Activated gamma-delta T cell (primary cell): ENCODE data around the gene PLD5.
"Not testable (repeated sequence)": the region's sequence is repeated elsewhere in the genome, so short reads cannot be mapped to it uniquely, and the experiment has no call there.

Source experiments
- DNase-seq: peaks from one replicate; lab custom pipeline; 2025; lab: John Stamatoyannopoulos, UW

Gene PLD5

DNA sequence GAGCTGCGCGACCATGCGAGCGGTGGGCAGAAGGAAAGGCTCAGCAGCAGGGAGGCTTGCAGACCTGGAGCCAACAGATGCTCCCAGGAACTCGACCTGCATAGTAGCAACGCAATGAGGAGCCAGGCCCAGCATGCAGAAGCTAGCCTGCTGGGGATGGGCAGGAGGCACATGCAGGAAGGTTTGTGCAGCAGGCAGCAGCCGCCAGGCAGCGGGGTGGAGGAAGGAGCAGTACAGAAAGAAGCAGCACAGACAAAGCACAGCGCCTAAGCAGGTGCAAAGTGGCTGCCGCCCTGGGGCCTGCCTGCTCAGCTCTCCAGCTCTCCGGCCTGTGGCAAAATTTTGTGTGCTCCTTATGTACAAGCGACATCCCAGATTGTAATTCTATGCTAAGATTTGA is 312.1 kb downstream of the PLD5 start:
- DNase-seq, result no peak

DNA sequence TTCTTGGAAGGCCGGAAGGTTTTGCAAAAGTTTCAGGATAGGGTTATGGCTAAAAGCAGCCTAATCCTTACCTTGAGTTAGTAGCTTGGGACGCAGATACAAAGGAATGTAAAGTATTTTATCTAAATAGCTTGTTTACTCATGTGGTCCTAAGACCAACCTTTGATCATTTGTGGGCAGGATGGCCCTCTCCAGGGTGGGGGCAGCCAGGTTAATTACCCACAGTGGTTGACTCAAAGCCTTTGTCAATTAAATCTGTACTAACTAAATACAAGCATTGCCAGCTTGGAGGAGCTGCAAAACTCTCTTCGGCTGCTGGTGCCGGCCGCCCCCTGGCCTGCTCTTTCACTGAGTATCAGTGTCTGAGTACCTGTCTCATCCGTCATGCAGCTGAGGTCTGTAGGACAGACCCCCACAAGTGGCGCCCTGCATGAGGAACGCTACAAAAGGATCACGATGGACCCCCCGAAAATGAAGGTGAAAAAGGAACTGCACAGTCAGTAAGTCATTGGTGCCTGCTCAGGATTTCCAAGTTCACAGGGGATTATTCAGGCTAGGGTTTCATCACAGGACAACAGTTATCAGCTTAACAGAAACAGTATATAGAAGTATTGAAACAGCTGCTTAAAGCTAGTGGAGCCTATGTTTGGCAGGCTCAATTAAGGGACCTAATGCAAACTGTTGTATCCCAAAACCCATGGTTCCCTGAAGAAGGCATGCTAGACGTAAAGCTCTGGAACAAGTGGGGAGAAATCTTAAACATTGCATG is 313.1 kb downstream of the PLD5 start:
- DNase-seq, result no peak

DNA sequence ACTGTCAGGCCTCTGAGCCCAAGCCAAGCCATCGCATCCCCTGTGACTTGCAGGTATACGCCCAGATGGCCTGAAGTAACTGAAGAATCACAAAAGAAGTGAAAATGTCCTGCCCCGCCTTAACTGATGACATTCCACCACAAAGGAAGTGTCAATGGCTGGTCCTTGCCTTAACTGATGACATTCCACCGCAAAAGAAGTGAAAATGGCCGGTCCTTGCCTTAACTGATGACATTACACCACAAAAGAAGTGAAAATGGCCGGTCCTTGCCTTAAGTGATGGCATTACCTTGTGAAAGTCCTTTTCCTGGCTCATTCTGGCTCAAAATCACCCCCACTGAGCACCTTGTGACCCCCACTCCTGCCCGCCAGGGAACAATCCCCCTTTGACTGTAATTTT is 314.2 kb downstream of the PLD5 start:
- DNase-seq, result not testable (repeated sequence)

DNA sequence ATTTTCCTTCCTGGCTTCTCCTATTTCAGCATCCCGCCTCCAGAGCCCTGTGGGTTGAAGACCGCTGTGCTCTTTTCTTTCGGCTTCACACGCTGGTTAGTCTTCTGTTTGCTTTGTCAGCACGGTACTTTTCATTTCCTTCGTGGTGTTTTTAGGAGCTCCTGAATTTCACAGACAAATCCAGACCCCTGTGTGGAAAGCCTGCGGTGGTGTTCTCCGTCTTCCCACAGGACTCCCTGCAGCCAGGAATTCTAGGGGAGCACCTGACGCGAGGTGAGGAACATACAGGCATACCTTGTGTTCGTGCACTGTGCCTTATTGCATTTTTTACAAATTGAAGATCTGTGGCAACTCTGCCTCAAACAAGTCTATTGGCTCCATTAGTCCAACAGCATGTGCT is 315.4 kb downstream of the PLD5 start:
- DNase-seq, result no peak

DNA sequence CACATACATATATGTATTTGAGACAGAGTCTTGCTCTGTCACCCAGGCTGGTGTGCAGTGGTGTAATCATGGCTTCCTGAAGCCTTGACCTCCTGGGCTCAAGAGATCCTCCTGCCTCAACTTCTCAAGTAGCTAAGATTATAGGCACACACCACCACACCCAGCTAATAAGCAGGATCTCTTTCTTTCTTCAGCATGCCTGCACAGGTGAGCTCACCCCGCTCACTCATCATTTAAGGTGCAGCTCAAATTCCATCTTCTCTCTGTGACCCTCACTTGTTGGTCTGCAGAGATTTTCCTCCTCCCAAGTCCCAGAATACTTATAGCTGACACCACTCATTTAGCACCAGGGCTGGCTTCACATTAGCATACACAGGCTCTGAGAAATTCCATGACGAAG is 316.5 kb downstream of the PLD5 start:
- no peak for DNase-seq

DNA sequence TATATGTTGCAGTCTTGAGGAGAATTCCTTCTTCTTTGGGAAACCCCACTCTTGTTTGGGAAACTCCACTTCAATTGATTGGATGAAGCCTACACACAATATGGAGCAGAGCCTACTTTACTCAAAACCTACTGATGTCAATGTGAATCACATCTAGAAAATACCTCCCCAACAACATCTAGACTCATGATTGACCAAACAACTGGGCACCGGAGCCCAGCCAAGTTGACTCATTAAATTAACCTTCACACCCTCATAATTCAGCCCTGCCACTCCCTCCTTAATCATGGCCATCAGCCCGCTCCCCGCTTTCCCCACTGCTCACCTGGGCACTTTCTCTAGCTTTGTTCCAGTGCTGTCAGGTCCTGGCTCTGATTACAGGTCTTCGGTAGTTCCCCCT is 317.5 kb downstream of the PLD5 start:
- no peak for DNase-seq

DNA sequence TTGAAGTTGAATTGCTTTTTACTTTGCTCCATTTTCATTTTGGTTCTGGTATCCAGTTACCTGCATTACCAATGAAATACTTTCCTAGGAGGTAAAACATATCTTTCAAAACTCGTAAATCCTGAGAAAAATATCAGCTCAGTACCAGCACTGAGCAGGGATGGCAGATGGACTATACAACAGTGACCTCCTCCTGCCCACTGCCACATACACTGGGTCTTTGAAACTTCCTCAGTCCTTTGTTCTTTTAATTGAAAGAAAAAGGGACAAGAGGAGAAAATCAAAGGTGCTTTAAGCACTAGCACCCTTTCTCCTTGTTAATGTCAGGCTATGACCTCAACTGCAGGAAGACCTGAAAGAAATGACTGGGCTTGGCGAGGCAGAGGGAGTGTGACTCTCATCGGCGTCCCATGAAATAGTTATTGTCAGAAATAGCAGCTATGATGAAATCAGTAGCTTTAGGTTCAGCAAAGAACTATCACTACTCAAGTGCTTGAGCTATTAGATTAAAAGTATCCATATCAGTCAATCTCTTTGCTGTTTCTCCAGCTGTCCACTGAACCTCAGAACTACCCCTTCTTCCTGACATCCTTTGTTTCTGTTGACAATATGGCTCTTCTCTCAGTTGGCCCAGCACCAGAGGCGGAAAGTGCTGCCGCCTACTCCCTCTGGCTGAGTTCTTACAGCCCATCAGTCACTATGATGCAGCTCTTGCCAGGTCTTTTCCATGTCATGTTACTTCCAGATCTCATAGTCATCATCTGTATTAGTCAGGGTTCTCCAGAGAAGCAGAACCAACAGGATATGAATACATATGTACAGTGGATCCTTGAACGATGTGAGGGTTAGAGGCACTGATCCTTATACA is 318.6 kb downstream of the PLD5 start:
- no peak for DNase-seq

DNA sequence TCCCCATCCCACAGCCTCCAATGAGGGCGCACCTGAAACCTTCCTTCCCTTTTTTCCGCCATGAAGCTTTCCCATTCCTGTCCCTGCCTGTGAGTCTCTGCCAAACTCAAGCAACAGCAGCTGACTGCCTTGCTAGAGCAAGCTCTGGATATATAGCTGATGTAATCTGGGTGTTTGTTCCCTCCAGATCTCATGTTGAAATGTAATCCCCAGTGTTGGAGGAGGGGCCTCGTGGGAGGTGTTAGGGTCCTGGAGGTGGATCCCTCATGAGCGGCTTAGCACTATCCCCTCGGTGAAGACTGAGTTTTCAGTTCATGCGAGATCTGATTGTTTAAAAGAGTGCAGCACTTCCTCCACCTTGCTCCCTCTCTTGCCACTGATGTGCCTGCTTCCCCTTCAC is 321.2 kb downstream of the PLD5 start:
- no peak for DNase-seq

DNA sequence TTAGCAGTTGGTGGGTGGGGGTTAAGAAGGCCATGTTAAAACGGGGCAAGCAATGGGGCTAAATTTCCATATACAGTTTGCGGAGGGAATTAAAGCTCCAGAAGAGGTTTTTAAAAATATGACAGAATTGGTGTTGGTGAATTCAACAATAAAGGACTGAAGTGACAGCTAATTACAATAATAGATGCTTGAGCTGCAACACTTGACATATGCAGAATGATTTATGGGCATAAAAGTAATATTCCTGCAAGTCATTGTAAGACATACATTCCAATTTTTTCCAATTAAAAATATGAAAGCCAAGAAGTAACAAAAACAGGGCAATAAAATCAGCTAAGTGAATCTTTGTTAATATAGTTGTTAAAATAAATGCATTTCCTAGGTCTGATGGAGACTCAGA is 323.4 kb downstream of the PLD5 start:
- DNase-seq, result no peak

DNA sequence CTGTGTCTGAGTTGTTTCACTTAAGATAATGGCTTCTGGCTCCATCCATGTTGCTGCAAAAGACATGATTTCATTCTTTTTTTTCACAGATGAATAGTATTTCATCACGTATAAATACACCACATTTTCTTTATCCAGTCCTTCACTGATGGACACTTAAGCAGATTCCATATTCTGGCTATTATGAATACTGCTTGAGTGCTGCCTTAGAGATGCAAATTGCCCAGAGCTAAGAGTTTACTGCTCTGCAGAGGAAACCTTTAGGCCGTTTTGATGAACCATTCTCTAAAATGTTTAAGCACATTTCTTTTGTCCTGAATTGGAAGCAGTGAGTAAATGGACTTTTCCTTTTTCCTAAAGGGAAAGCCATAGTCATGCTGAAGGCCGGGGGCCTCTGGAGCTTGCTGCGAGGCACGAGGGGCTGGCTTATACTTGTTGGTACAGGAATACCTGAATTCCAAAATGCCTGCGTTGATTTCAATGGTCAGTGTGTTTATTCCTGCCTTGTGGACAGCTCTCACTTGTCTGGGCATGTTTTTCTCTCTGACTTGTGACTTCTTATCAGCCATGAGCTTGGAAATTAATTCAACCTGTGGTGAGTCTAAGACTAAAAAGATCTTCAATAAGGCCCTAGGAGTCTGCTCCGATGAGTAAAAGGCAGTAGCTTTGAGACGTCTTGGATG is 324.6 kb downstream of the PLD5 start:
- no peak for DNase-seq

DNA sequence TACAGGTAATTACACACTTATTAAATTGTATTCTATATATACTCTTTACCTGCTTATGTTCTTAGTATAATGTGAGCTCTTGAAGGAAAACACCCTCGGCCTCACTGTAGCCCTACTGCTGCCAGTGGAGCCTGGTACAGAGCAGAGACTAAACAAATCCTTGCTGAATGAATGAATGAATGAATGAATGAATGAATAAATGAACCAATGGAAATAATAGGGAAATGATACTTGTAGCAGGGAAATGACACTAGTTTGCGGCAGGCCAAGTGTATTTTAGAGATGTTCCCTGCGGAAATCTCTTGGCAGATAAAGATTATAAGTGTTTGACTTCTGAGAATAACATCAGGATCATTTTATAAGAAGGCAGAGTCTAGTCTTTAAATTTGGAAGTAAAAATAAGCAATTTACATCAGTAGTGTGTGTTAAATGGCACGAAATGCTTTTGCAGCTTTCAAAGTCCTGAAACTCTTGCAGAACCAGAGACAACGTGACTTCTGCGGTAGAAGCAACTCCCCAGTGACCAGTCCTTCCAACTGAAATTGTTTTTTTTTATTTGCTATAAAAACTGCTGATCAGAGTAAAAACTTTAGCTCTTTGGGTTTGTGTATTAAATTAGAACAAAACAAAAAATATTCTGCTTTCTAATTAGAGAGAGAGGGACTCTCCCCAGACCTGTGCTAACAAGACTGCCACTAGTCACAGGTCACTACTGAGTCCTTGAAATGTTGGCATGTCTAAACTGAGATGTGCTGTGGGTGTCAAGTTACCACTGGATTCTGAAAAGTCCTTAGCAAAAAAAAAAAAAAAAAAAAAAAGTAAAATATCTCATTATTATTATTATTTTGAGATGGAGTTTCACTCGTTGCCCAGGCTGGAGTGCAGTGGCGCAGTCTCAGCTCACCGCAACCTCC is 326.3 kb downstream of the PLD5 start:
- DNase-seq, result no peak

DNA sequence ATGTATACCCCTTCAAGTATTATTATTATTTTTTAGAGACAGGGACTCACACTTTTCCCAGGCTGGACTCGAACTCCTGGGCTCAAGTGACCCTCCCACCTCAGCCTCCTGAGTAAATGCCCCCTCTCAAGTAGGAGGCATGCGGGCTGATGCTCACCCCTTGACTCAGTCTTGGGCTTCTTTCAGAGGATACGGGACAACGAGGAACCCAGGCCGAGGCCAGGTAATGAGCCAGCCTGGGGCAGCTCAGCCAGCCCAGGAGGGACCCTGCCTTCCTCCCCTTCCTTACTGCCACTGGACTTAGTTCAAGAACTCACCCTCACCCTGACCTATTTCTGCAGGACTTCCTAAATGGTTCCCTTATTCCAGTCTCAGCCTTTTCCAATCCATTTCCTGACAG is 327.6 kb downstream of the PLD5 start:
- no peak for DNase-seq

DNA sequence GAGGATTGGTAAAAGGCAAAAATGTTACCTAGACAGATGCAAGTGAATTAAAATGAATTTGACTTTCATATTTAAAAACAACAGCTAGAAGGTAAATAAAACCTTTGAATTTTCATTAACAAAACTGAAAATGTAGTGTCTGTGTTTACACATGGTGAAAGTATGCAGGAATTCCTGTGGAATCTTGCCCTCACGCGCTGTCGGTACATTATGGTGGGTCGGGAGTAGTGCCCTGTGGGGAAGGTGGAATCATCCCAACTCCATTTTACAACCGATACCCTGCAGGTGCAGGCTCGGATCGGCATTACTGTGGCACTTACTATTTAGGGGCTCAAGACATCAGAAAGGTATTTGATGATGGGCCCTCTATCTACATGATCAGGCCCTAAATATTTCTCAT is 328.4 kb downstream of the PLD5 start:
- DNase-seq, result no peak

DNA sequence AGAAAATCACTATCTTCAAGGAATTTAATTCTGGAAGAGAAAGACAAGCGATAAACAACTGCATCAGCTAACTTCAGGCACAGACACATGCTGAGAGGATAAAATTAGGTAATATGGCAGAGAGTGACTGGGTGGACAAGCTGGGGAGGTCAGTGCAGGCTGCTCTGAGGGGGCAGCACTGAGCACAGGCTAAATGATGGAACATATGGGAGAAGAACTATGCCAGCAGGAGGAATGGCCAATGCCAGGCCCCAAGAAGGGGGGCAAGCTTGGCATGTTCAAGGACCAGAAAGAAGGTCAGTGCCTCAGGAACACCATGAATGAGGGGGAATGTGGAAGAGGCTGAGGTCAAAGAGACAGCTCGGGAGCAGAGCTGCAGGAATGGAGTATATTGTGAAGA is 334.9 kb downstream of the PLD5 start:
- DNase-seq, result no peak

DNA sequence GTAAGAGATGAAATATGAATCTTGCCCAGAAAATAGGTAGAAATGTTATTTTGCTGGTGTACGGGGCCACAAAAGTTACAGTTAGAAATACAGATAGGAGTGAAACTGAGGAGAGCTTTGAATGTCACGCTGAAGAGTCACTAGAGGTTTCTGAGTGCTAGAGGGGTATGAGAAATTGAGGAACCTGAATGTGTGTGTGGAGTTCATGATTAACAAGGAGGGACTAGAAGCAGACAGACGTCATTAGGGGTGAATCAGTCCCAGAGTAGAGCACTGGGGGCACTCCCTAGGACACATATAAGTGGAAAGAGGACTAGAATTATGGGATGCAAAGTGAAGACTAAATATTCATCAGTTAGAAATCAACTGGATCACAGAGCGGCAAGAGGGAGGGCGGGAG is 336.7 kb downstream of the PLD5 start:
- no peak for DNase-seq

DNA sequence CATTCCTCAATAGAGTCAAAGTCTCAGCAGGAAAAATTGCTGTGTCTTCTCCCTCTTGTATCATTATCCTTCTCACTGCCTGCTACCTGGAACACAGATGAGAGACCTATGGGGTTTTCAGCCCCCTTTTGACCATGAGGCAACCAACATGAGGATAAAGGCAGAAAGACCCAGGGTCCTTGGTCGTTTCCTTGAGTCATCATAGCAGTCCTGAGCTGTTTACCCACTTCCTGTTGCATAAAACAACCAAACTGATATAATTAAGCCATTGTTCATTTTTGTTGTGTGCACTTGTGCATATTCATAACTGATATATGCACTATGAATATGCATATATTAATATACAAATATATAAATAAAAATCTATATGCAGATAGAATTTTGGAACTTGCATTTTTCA is 337.3 kb downstream of the PLD5 start:
- DNase-seq, result no peak

DNA sequence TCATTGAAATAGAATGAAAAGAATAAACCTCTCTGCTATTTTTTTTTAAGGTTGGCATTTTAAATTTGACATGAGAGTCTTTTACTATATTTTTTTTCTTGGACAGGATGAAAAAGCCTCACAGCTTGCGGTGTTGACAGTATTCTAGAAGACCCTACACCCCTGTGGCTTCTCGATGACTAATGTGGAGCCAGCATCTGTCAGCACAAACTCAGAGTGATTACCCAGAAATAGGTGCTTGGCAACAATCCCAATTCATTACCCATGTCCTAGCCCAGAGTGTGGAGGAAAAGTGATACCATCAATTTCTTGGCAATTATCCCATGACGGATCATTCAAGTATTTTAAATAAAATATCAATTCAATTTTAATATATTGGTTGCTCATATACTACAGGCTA is 338.8 kb downstream of the PLD5 start:
- DNase-seq, result no peak

DNA sequence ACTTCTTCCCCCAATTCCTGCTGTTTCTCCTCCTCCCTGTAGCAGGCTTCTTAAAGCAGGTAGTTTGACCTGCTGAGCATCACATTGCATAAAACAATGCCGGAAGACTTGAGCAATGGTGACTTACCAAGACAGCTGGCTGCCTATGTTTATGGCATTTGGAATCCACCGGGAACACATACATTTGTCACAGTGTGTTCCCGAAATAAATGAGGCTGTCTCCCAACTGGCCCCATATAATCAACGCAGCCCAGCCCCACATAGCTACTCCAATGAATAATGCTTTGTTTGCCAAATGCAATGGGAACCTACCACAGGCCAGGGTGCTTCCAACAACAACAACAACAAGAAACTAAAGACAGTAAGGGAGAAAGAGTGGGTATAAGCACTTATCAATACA is 339.5 kb downstream of the PLD5 start:
- DNase-seq, result no peak

DNA sequence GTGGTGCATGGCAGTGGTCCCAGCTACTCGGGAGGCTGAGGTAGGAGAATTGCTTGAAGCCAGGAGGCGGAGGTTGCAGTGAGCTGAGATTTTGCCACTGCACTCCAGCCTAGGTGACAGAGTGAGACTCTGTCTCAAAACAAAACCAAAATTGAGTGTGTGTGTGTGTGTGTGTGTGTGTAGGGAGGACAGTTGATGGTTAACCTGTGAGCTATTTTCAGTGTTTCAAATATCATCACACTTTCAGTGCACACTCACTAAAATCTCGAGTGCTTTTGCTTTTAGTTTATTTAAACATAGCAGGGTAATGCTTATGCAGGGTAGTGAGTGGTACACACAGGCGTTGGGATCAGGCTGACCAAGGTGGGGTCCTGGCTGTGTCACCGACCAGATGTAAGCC is 344.7 kb downstream of the PLD5 start:
- not testable (repeated sequence) for DNase-seq

DNA sequence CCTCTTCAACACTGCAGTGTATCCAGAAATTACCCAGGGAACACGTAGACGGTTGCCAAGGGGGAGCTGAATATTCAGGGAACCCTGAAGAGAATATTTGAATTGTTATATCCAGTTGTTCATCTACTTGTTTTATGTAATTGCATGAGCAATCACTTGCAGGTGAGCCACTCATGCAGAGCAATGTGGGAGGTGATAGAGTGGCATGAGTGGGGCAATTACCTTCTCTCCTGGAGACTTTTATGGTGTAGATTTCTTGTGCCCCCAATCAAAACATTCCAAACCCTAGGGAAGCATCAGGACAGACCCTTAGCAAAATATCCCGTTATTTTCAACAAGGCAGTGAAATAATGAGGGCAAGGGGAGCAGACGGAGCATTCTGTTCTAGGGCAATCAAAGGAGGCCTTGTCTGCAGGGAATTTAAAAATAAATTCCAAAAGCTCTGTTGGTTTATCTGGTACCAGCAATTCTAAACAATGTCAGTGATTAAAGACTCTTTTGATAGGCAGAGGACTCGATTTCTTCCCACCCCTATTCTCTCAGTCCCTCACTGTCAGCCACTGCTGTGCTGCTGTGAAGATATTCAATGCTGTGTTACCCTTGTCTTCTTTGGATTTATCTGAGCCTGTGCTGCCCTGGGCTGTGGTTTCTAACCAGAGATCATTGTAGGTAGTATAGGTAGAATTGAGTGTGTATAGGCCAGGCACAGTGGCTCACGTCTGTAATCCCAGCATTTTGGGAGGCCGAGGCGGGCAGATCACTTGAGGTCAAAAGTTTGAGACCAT is 345.4 kb downstream of the PLD5 start:
- no peak for DNase-seq

DNA sequence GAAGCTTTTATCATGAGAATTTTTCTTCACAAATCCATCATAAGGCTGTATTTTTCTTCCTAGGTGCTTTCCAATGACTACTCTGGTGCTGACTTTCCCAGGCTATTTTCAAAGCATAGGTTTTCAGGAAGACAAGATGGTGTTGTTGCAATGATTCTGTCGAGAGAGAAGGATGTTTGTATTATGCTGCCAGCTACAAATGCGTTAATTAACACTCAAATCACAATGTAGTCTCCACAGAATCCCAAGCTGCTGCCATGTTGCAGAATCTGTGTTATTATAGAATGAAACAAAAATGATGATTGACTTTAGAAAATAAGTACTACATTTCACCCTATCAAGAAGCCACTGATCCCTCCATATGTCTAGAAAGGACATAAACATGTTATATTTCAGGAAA is 346.1 kb downstream of the PLD5 start:
- no peak for DNase-seq
